GM18507 (cell line): ENCODE measurements around the gene SRSF5.
A peak's percentile ranks its signal among the peaks of the same experiment; 100 is the strongest.

ENCODE experiments used
- DNase-seq: peaks from one replicate; pipeline ENCODE4 v3.0.0; 2011; ENCODE audit warnings: low read depth; ENCODE audit not compliant: insufficient read length; ENCODE audit errors: extremely low spot score
- FAIRE-seq: peaks from 2 replicates; lab custom pipeline; 2011; peaks lifted over from hg19 to GRCh38; lab: Jason Lieb, UNC

SRSF5 gene

GRCh38 chr14:69768873-69769272 lies 1.9 kb downstream of the SRSF5 start:
- FAIRE-seq (no peak), DNase-seq (no peak)

- DNase-seq (no peak), FAIRE-seq (peak; percentile 12)
Measured at GRCh38 chr14:69769623-69770022, 2.7 kb downstream of the SRSF5 start.

- FAIRE-seq (no peak), DNase-seq (no peak)
Measured at GRCh38 chr14:69770559-69770958, 3.6 kb downstream of the SRSF5 start.

- DNase-seq (no peak), FAIRE-seq (no peak)
Measured at GRCh38 chr14:69771136-69771535, 4.2 kb downstream of the SRSF5 start.

GRCh38 chr14:69772082-69773017 lies 5.4 kb downstream of the SRSF5 start:
- FAIRE-seq (no peak), DNase-seq (no peak)

- FAIRE-seq = no peak
Measured at GRCh38 chr14:69773571-69774276, 6.8 kb downstream of the SRSF5 start.

GRCh38 chr14:69775012-69775411 lies 8.1 kb downstream of the SRSF5 start:
- DNase-seq = no peak
- FAIRE-seq = no peak

More at GRCh38 chr14:69773571-69774276, 6.8 kb downstream of the SRSF5 start:
- DNase-seq = no peak

GRCh38 chr14:69776875-69777453 lies 10.0 kb downstream of the SRSF5 start:
- no peak for FAIRE-seq
- no peak for DNase-seq

GRCh38 chr14:69779088-69779487 lies 12.1 kb downstream of the SRSF5 start:
- FAIRE-seq (no peak), DNase-seq (no peak)

GRCh38 chr14:69780092-69780491 lies 13.2 kb downstream of the SRSF5 start:
- DNase-seq = no peak
- FAIRE-seq = no peak

GRCh38 chr14:69780952-69781351 lies 14.0 kb downstream of the SRSF5 start:
- no peak for FAIRE-seq
- no peak for DNase-seq

GRCh38 chr14:69784942-69785341 lies 18.0 kb downstream of the SRSF5 start:
- FAIRE-seq (no peak), DNase-seq (no peak)

GRCh38 chr14:69786603-69787002 lies 19.7 kb downstream of the SRSF5 start:
- FAIRE-seq (no peak), DNase-seq (no peak)

- FAIRE-seq (no peak), DNase-seq (no peak)
Measured at GRCh38 chr14:69789118-69789640, 22.2 kb downstream of the SRSF5 start.

- DNase-seq = no peak
- no peak for FAIRE-seq
Measured at GRCh38 chr14:69792887-69793421, 26.0 kb downstream of the SRSF5 start.

GRCh38 chr14:69794791-69795190 lies 27.8 kb downstream of the SRSF5 start:
- no peak for DNase-seq
- FAIRE-seq = no peak

GRCh38 chr14:69795691-69796090 lies 28.7 kb downstream of the SRSF5 start:
- DNase-seq (no peak), FAIRE-seq (no peak)

GRCh38 chr14:69796797-69797500 lies 30.0 kb downstream of the SRSF5 start, which contains the start of gene SLC10A1:
SLC10A1 (minus strand) TSS chr14:69797241; CDS start chr14:69797155, 86 bp downstream.
- FAIRE-seq (no peak), DNase-seq (no peak)
